Measurements from ENCODE around the gene SYNGAP1.
A peak's percentile ranks its signal among the peaks of the same experiment; 100 is the strongest.

Gene SYNGAP1

DNA sequence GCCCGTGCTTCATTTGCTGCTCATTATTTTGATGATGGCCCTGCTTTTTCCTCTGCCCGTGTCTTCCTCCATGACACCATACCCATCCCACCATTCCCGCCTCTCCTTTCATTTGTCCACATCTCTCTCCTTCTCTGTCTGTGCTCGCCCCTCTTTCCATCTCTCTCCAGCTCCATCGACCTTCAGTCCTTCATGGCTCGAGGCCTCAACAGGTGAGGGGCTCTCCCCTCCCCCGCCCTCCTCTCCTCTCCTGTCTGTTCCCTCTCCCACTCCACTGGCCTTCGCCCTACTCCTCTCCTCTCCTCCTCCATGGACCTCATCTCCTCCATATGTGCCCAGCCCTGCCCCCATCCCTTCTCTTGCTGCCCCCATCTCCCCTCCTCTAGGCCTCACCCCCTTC is 22.4 kb downstream of the SYNGAP1 start:
- Histone ChIP-seq H3K27me3 (ENCODE audit: control insufficient read depth in 1 of 2, insufficient read depth in 2 of 2, low read length in 2 of 2) (no peaks in the 10 kb centered on the region), H3K9ac (ENCODE audit: low read length in 2 of 2) (no peak overlapping the region), H3K9me3 (ENCODE audit: control insufficient read depth in 2 of 2, low read length in 2 of 2) (no peaks in the 10 kb centered on the region), H3K27ac (ENCODE audit: low read length) (no peak overlapping the region), H3K4me3 (ENCODE audit: low read length in 2 of 2) (no peak overlapping the region), H3K36me3 (ENCODE audit: control insufficient read depth in 2 of 2, insufficient read depth in 2 of 2, low read length in 2 of 2) (peaks cover 44 to 55% of the 10 kb centered on the region in 2 donors), H3K4me1 (ENCODE audit: control insufficient read depth, insufficient read depth, low read length) (no peaks in the 10 kb centered on the region)

DNA sequence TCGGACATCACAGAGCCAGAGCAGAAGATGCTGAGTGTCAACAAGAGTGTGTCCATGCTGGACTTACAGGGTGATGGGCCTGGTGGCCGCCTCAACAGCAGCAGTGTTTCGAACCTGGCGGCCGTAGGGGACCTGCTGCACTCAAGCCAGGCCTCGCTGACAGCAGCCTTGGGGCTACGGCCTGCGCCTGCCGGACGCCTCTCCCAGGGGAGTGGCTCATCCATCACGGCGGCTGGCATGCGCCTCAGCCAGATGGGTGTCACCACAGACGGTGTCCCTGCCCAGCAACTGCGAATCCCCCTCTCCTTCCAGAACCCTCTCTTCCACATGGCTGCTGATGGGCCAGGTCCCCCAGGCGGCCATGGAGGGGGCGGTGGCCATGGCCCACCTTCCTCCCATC is 23.2 kb downstream of the SYNGAP1 start:
- no peaks in the 10 kb centered on the region for H3K9me3 ChIP-seq (ENCODE audit: control insufficient read depth in 2 of 2, low read length in 2 of 2)
- H3K4me3 ChIP-seq (ENCODE audit: low read length in 2 of 2), result no peak overlapping the region
- no peaks in the 10 kb centered on the region for H3K27me3 ChIP-seq (ENCODE audit: control insufficient read depth in 1 of 2, insufficient read depth in 2 of 2, low read length in 2 of 2)
- H3K9ac ChIP-seq (ENCODE audit: low read length in 2 of 2), result no peak overlapping the region
- H3K27ac ChIP-seq (ENCODE audit: low read length), result no peak overlapping the region
- no peaks in the 10 kb centered on the region for H3K4me1 ChIP-seq (ENCODE audit: control insufficient read depth, insufficient read depth, low read length)
- peaks cover 46 to 55% of the 10 kb centered on the region in 2 donors for H3K36me3 ChIP-seq (ENCODE audit: control insufficient read depth in 2 of 2, insufficient read depth in 2 of 2, low read length in 2 of 2)

DNA sequence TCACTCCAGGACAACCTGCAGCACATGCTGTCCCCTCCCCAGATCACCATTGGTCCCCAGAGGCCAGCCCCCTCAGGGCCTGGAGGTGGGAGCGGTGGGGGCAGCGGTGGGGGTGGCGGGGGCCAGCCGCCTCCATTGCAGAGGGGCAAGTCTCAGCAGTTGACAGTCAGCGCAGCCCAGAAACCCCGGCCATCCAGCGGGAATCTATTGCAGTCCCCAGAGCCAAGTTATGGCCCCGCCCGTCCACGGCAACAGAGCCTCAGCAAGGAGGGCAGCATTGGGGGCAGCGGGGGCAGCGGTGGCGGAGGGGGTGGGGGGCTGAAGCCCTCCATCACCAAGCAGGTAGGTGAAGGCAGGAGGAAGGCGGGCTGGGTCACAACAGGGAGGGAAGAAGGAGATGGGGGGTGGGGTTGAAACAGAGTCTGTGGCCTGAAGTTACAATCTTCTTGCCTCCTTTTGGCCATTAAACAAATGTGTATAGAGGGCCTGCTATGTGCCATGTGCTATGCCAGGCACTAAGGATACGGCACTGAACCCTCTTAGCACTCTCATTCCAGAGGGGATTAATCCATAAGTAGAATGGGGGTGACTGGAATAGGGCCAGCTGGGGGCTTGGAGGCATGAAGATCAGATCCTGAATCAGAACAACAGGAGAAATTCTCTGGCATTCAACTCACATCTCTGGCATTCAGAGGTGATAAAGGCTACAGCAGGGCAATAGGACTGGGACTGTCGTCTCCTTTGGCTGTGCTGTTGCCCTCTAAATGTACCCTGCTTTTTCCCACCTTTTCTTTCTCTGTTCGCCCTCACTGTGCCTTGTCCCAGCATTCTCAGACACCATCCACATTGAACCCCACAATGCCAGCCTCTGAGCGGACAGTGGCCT is 24.0 kb downstream of the SYNGAP1 start:
- Histone ChIP-seq H3K4me1 (ENCODE audit: control insufficient read depth, insufficient read depth, low read length) (no peaks in the 10 kb centered on the region), H3K9me3 (ENCODE audit: control insufficient read depth in 2 of 2, low read length in 2 of 2) (no peaks in the 10 kb centered on the region), H3K27ac (ENCODE audit: low read length) (no peak overlapping the region), H3K27me3 (ENCODE audit: control insufficient read depth in 1 of 2, insufficient read depth in 2 of 2, low read length in 2 of 2) (no peaks in the 10 kb centered on the region), H3K9ac (ENCODE audit: low read length in 2 of 2) (no peak overlapping the region), H3K36me3 (ENCODE audit: control insufficient read depth in 2 of 2, insufficient read depth in 2 of 2, low read length in 2 of 2) (peaks cover 41 to 48% of the 10 kb centered on the region in 2 donors), H3K4me3 (ENCODE audit: low read length in 2 of 2) (no peak overlapping the region)

DNA sequence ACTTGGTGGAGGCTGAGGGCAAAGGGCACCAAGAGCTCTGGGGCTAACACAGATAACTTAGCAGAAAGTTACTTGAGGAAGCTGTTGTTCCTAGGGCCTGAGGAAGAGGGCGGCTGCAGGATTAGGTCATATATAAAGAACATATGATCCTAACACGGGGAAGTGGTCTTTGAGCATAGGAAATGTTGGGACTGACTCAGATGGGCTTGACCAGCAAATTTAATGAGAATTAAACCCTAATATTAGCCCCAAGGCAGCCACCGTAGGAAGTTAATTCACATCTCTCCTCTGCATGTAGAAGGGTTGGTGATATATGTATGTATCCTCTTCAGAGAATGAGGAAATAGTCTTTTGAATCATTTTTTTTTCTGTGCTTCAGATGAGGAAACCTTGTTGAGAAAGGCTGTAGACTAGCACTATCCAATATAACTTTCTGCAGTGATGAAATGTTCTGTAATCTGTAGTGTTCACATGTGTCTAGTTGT is 25.3 kb downstream of the SYNGAP1 start:
- Histone ChIP-seq H3K27me3 (ENCODE audit: control insufficient read depth in 1 of 2, insufficient read depth in 2 of 2, low read length in 2 of 2) (no peaks in the 10 kb centered on the region), H3K4me3 (ENCODE audit: low read length in 2 of 2) (no peak overlapping the region), H3K27ac (ENCODE audit: low read length) (no peak overlapping the region), H3K9me3 (ENCODE audit: control insufficient read depth in 2 of 2, low read length in 2 of 2) (no peaks in the 10 kb centered on the region), H3K9ac (ENCODE audit: low read length in 2 of 2) (no peak overlapping the region), H3K36me3 (ENCODE audit: control insufficient read depth in 2 of 2, insufficient read depth in 2 of 2, low read length in 2 of 2) (peaks cover 38 to 49% of the 10 kb centered on the region in 2 donors), H3K4me1 (ENCODE audit: control insufficient read depth, insufficient read depth, low read length) (no peaks in the 10 kb centered on the region)

DNA sequence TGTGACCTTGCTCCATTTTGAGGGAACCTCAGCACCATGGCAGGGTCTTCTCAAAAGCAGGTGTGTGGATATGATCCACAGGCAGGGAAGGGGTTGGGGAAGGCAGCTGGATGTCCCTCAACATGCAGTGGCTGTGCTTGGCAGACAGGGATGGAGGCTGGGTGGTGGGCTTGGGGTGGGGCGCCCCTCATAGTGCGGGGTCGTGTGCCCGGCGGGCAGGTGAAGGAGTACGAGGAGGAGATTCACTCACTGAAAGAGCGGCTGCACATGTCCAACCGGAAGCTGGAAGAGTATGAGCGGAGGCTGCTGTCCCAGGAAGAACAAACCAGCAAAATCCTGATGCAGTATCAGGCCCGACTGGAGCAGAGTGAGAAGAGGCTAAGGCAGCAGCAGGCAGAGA is 26.5 kb downstream of the SYNGAP1 start:
- no peaks in the 10 kb centered on the region for H3K27me3 ChIP-seq (ENCODE audit: control insufficient read depth in 1 of 2, insufficient read depth in 2 of 2, low read length in 2 of 2)
- no peak overlapping the region for H3K9ac ChIP-seq (ENCODE audit: low read length in 2 of 2)
- no peaks in the 10 kb centered on the region for H3K4me1 ChIP-seq (ENCODE audit: control insufficient read depth, insufficient read depth, low read length)
- H3K9me3 ChIP-seq (ENCODE audit: control insufficient read depth in 2 of 2, low read length in 2 of 2), result no peaks in the 10 kb centered on the region
- peaks cover 34 to 42% of the 10 kb centered on the region in 2 donors for H3K36me3 ChIP-seq (ENCODE audit: control insufficient read depth in 2 of 2, insufficient read depth in 2 of 2, low read length in 2 of 2)
- H3K27ac ChIP-seq (ENCODE audit: low read length), result no peak overlapping the region
- H3K4me3 ChIP-seq (ENCODE audit: low read length in 2 of 2), result no peak overlapping the region

DNA sequence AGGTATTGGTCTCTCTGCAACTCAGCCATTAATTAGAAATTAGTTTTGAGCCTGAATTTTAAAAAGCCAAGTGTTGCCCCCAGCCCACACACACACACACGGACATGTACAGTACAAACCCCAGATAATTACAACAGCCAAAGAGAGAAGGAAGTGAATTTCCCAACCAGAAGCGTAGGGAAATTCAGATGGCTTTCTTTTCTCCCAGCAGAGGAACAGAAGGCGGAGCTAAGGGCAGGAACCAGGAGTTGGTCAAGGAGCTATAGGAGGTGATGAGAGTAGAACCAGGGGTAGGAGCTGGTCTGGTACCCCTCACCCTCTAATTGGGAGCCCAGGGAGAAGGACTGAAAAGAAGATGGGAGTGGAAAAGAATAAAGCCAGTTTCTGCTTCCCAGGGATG is 30.6 kb downstream of the SYNGAP1 start:
- peaks cover 17% of the 10 kb centered on the region for H3K4me1 ChIP-seq (ENCODE audit: control insufficient read depth, insufficient read depth, low read length)
- no peak overlapping the region for H3K27ac ChIP-seq (ENCODE audit: low read length)
- H3K36me3 ChIP-seq (ENCODE audit: control insufficient read depth in 2 of 2, insufficient read depth in 2 of 2, low read length in 2 of 2), result peaks cover 16 to 21% of the 10 kb centered on the region in 2 donors
- H3K9me3 ChIP-seq (ENCODE audit: control insufficient read depth in 2 of 2, low read length in 2 of 2), result no peaks in the 10 kb centered on the region
- no peak overlapping the region for H3K9ac ChIP-seq (ENCODE audit: low read length in 2 of 2)
- no peak overlapping the region for H3K4me3 ChIP-seq (ENCODE audit: low read length in 2 of 2)
- H3K27me3 ChIP-seq (ENCODE audit: control insufficient read depth in 1 of 2, insufficient read depth in 2 of 2, low read length in 2 of 2), result no peaks in the 10 kb centered on the region

DNA sequence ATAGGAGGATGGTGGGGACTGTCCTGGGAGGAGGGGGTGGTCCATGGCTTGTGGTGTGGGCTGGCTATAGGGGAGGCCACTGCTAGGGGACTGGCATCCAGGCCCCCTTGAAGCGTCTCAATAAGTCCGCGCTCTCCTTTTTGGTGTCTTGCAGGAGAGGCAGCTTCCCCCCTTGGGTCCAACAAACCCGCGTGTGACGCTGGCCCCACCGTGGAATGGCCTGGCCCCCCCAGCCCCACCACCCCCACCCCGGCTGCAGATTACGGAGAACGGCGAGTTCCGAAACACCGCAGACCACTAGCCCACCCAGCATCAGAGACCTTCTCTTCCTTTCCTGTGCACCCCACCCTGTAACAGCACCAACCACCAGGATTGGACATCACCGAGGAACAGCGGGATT is 31.7 kb downstream of the SYNGAP1 start:
- Histone ChIP-seq H3K4me1 (ENCODE audit: control insufficient read depth, insufficient read depth, low read length) (peaks cover 19% of the 10 kb centered on the region), H3K9me3 (ENCODE audit: control insufficient read depth in 2 of 2, low read length in 2 of 2) (no peaks in the 10 kb centered on the region)

DNA sequence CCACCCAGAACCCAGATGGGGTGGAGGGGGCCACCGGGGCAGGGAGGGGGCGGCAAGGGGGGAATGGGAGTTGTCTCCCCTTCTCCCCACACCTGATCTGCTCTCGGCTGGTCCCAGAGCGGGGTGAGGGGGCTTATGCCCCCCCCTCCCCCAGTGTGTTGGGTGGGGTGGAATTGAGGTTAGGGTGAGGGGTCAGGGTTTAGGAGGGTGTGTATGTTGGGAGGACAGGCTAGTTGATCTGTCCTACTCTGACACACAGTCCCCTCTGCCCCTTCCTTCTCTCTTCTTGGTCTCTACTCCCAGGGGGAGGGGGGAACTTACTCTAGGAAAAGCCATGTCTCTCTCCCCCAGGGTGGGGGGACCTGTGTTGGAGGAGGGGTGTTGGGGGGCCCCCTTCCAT is 32.6 kb downstream of the SYNGAP1 start:
- Histone ChIP-seq H3K4me3 (ENCODE audit: low read length in 2 of 2) (no peak overlapping the region), H3K27ac (ENCODE audit: low read length) (no peak overlapping the region), H3K4me1 (ENCODE audit: control insufficient read depth, insufficient read depth, low read length) (peaks cover 20% of the 10 kb centered on the region), H3K36me3 (ENCODE audit: control insufficient read depth in 2 of 2, insufficient read depth in 2 of 2, low read length in 2 of 2) (peaks cover 15 to 23% of the 10 kb centered on the region in 2 donors), H3K9ac (ENCODE audit: low read length in 2 of 2) (no peak overlapping the region), H3K9me3 (ENCODE audit: control insufficient read depth in 2 of 2, low read length in 2 of 2) (no peaks in the 10 kb centered on the region), H3K27me3 (ENCODE audit: control insufficient read depth in 1 of 2, insufficient read depth in 2 of 2, low read length in 2 of 2) (no peaks in the 10 kb centered on the region)

More for the DNA sequence above, 31.7 kb downstream of the SYNGAP1 start:
- Histone ChIP-seq H3K36me3 (ENCODE audit: control insufficient read depth in 2 of 2, insufficient read depth in 2 of 2, low read length in 2 of 2) (peaks cover 17 to 20% of the 10 kb centered on the region in 2 donors), H3K27ac (ENCODE audit: low read length) (no peak overlapping the region), H3K4me3 (ENCODE audit: low read length in 2 of 2) (no peak overlapping the region), H3K9ac (ENCODE audit: low read length in 2 of 2) (no peak overlapping the region), H3K27me3 (ENCODE audit: control insufficient read depth in 1 of 2, insufficient read depth in 2 of 2, low read length in 2 of 2) (no peaks in the 10 kb centered on the region)

DNA sequence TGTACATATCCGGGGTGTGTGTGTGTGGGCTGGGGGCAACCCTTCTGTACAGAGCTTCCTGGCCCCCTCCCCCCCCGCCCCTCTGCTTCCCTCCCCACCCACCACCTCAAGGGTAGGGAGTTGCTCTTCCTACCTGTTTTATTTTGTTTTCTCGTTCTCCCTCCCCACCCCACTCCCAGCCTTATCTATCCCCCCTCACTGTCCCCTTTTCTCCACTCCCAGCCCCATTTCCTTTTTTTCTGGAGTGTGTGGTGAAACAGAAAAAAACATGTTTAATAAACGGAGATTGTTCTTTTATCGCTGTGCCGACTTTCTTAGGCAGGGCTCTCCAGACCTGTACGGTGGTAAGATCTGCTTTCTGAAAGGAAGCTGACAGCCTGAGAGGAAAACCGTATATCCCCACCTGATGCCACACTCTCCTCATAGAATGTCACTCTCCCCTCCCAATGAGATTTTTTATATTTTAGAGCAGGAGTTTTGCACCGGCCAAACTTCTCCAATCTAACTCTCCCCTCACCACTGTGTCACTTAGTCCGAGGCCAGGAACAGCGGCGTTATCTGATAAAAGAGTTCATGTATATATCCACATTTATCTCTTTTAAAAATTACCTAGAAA is 33.6 kb downstream of the SYNGAP1 start:
- Histone ChIP-seq H3K4me1 (ENCODE audit: control insufficient read depth, insufficient read depth, low read length) (peaks cover 20% of the 10 kb centered on the region), H3K27me3 (ENCODE audit: control insufficient read depth in 1 of 2, insufficient read depth in 2 of 2, low read length in 2 of 2) (no peaks in the 10 kb centered on the region), H3K4me3 (ENCODE audit: low read length in 2 of 2) (peak overlapping the region; percentile 77 to 95), H3K36me3 (ENCODE audit: control insufficient read depth in 2 of 2, insufficient read depth in 2 of 2, low read length in 2 of 2) (peaks cover 9 to 18% of the 10 kb centered on the region in 2 donors), H3K9ac (ENCODE audit: low read length in 2 of 2) (peak overlapping the region; percentile 82 to 88), H3K9me3 (ENCODE audit: control insufficient read depth in 2 of 2, low read length in 2 of 2) (no peaks in the 10 kb centered on the region), H3K27ac (ENCODE audit: low read length) (peak overlapping the region; percentile 69)

DNA sequence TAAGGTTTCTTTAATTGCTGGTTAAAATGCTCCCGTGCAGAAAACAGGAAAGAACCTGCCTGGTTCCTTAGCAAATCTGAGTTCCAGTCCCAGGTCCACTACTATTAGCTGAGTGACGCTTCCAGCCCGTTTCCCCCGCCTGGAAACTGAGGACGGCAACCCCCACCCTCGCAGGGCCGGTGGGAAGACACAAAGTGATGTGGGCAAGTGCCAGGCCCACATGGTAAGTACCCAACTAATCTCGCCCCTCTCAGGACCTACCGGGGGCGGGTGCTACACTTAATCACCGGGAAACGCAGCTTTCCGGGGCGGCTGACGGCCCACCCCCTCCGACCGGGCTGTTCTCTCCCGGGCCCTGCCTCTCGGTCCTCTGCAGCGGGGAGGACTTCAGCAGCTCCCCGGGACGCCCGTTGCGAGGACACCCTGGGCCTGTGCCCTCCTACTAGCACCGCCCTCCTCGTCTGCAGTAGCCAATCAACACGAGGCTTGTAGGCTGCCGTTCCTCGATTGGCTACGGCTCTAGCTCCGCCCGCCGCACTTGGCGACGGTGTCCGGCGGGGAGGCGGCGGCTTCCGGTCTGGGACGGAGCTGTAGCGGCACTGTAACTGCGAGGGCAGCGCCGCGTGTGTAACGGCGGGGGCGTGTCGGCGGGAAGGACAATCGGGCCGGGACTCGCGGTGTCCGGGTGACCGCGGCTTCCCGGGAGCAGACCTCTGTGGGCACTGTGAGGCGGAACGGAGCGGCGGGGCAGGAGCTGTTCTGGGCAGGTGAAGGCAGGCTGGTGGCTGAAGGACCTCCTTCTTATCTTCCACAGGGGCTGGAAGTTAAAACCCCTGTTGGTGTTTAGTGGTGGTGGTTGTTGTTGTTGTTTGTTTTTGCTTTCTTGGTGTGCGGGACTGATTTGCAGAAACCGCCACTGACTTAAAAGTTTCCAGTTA is 34.4 kb downstream of the SYNGAP1 start, which contains the start of gene ZBTB9:
Gene ZBTB9 (plus strand): TSS at position 568 of the 938 bp plus-strand sequence. CDS start 525 bp downstream, outside the sequence.
- H3K27me3 ChIP-seq (ENCODE audit: control insufficient read depth in 1 of 2, insufficient read depth in 2 of 2, low read length in 2 of 2), result no peaks in the 10 kb centered on the region
- peak within 1 kb of the TSS; percentile 82 to 88 for H3K9ac ChIP-seq (ENCODE audit: low read length in 2 of 2)
- peak within 1 kb of the TSS; percentile 77 to 95 for H3K4me3 ChIP-seq (ENCODE audit: low read length in 2 of 2)
- peaks cover 9 to 18% of the 10 kb centered on the region in 2 donors for H3K36me3 ChIP-seq (ENCODE audit: control insufficient read depth in 2 of 2, insufficient read depth in 2 of 2, low read length in 2 of 2)
- H3K9me3 ChIP-seq (ENCODE audit: control insufficient read depth in 2 of 2, low read length in 2 of 2), result no peaks in the 10 kb centered on the region
- H3K27ac ChIP-seq (ENCODE audit: low read length), result peak within 1 kb of the TSS; percentile 69
- peaks cover 20% of the 10 kb centered on the region for H3K4me1 ChIP-seq (ENCODE audit: control insufficient read depth, insufficient read depth, low read length)
